GM23338 (cell line): ENCODE data around the gene UBASH3A. TPM values are rescaled to one million over a fixed set of nuclear protein-coding genes. Genes with fewer than 3 reads are reported as not detected.

Experiments used
- ATAC-seq: fragments of 200-7000 bp; cut with Tn5 transposase; 3 replicates; pipeline ENCODE4 v1.9.1; 2020
- DNase-seq: peaks from one replicate; pipeline ENCODE4 v3.0.0-alpha.2; 2015; ENCODE audit warnings: low spot score
- H2AFZ ChIP-seq: fragments of 200-600 bp; sonication (generic); 2 replicates; pipeline ENCODE4 v1.8.0; 2016; ENCODE audit warnings: antibody characterized with exemption, mild to moderate bottlenecking, moderate library complexity
- H3F3A ChIP-seq: fragments of 200-600 bp; sonication (generic); replicated peaks from 2 replicates; pipeline ENCODE4 v1.8.0; 2017; ENCODE audit warnings: antibody characterized with exemption, mixed run types, low read depth
- H3K27ac ChIP-seq: fragments of 200-600 bp; sonication (generic); 2 replicates; pipeline ENCODE4 v1.6.1; 2016; ENCODE audit warnings: low read depth
- H3K27me3 ChIP-seq: fragments of 200-600 bp; sonication (generic); 2 replicates; pipeline ENCODE4 v1.8.0; 2016; ENCODE audit warnings: mild to moderate bottlenecking, mixed run types, moderate library complexity; ENCODE audit not compliant: insufficient read depth
- H3K36me3 ChIP-seq: fragments of 200-600 bp; sonication (generic); 2 replicates; pipeline ENCODE4 v1.8.0; 2016; ENCODE audit warnings: mild to moderate bottlenecking; ENCODE audit not compliant: insufficient read depth
- H3K4me1 ChIP-seq: fragments of 200-600 bp; sonication (generic); 2 replicates; pipeline ENCODE4 v1.8.0; 2016; ENCODE audit warnings: mild to moderate bottlenecking, moderate library complexity; ENCODE audit not compliant: insufficient read depth
- H3K4me2 ChIP-seq: fragments of 200-600 bp; sonication (generic); 2 replicates; pipeline ENCODE4 v1.7.1; 2017; ENCODE audit warnings: mixed run types
- H3K4me3 ChIP-seq: fragments of 200-600 bp; sonication (generic); 2 replicates; pipeline ENCODE4 v1.6.1; 2016; ENCODE audit warnings: mixed run types
- H3K79me2 ChIP-seq: fragments of 200-600 bp; sonication (generic); replicated peaks from 2 replicates; pipeline ENCODE4 v1.8.0; 2017; ENCODE audit warnings: mild to moderate bottlenecking; ENCODE audit not compliant: insufficient read depth
- H3K9me2 ChIP-seq: fragments of 200-600 bp; sonication (generic); 2 replicates; pipeline ENCODE4 v1.8.0; 2017; ENCODE audit not compliant: insufficient read depth
- H4K20me1 ChIP-seq: fragments of 200-600 bp; sonication (generic); replicated peaks from 2 replicates; pipeline ENCODE4 v1.8.0; 2017; ENCODE audit warnings: mild to moderate bottlenecking; ENCODE audit not compliant: insufficient read depth
- H3K27ac Mint-ChIP-seq: 2 replicates; pipeline ENCODE4 v1.8.0; 2020; ENCODE audit warnings: inconsistent platforms, mild to moderate bottlenecking, moderate library complexity, mixed read lengths
- H3K27me3 Mint-ChIP-seq: 3 replicates; pipeline ENCODE4 v1.8.0; 2022; ENCODE audit warnings: low read depth, mild to moderate bottlenecking, moderate library complexity, mixed read lengths, inconsistent platforms; ENCODE audit not compliant: insufficient read depth, poor library complexity
- H3K36me3 Mint-ChIP-seq: 3 replicates; pipeline ENCODE4 v1.8.0; 2021; ENCODE audit warnings: low read depth, mild to moderate bottlenecking, inconsistent platforms, moderate library complexity, mixed read lengths
- H3K4me1 Mint-ChIP-seq: 3 replicates; pipeline ENCODE4 v1.8.0; 2020; ENCODE audit warnings: mild to moderate bottlenecking, inconsistent platforms, mixed read lengths
- H3K4me3 Mint-ChIP-seq: 3 replicates; pipeline ENCODE4 v1.8.0; 2021; ENCODE audit warnings: moderate library complexity, mild to moderate bottlenecking, inconsistent platforms, mixed read lengths
- H3K9me3 Mint-ChIP-seq: 3 replicates; pipeline ENCODE4 v1.8.0; 2020; ENCODE audit warnings: moderate library complexity, mild to moderate bottlenecking, inconsistent platforms, mixed read lengths
- CREB1 ChIP-seq: fragments of 250-450 bp; sonication (Bioruptor Pico); IDR thresholded peaks from 2 replicates; pipeline ENCODE4 v1.5.0; 2020; ENCODE audit warnings: low read depth, mild to moderate bottlenecking, moderate library complexity
- ETS1 ChIP-seq: IDR thresholded peaks from 2 replicates; pipeline ENCODE4 v1.6.1; 2016; ENCODE audit warnings: antibody characterized with exemption
- EZH2phosphoT487 ChIP-seq: fragments of 200-600 bp; sonication (generic); IDR thresholded peaks from one replicate; pipeline ENCODE4 v1.8.1; 2018; ENCODE audit warnings: antibody characterized with exemption; ENCODE audit not compliant: unreplicated experiment
- NANOG ChIP-seq: IDR thresholded peaks from 2 replicates; pipeline ENCODE4 v1.6.1; 2016; ENCODE audit warnings: antibody characterized with exemption, borderline replicate concordance
- REST ChIP-seq: IDR thresholded peaks from one replicate; pipeline ENCODE4 v1.6.1; 2018; ENCODE audit warnings: antibody characterized with exemption; ENCODE audit not compliant: unreplicated experiment
- polyA plus RNA-seq: library from polyadenylated mRNA; unstranded; fragments of >200 nt; fragmentation: Nextera tagmentation; extraction: Ambion mirVana; gene quantifications from 2 replicates; pipeline ENCODE4 v1.2.1, GENCODE V29; 2016
- total RNA-seq: library from RNA; depleted of rRNA; stranded (reverse); fragments of >200 nt; shearing (Covaris generic); gene quantifications from 2 replicates; pipeline ENCODE4 v1.2.3, GENCODE V29; 2014
- TF ChIP-seq, protein P1 (sequence below): fragments of 250-450 bp; sonication (Bioruptor Pico); IDR thresholded peaks from 2 replicates; pipeline ENCODE4 v1.5.0; 2020; ENCODE audit warnings: mild to moderate bottlenecking, moderate library complexity

Gene UBASH3A
- total and polyA plus RNA-seq, 2 experiments from 2014 or later, result not detected

GRCh38 chr21:42453986-42454570, 50.4 kb downstream of the UBASH3A start (continued):
- TF ChIP-seq, protein P1, sequence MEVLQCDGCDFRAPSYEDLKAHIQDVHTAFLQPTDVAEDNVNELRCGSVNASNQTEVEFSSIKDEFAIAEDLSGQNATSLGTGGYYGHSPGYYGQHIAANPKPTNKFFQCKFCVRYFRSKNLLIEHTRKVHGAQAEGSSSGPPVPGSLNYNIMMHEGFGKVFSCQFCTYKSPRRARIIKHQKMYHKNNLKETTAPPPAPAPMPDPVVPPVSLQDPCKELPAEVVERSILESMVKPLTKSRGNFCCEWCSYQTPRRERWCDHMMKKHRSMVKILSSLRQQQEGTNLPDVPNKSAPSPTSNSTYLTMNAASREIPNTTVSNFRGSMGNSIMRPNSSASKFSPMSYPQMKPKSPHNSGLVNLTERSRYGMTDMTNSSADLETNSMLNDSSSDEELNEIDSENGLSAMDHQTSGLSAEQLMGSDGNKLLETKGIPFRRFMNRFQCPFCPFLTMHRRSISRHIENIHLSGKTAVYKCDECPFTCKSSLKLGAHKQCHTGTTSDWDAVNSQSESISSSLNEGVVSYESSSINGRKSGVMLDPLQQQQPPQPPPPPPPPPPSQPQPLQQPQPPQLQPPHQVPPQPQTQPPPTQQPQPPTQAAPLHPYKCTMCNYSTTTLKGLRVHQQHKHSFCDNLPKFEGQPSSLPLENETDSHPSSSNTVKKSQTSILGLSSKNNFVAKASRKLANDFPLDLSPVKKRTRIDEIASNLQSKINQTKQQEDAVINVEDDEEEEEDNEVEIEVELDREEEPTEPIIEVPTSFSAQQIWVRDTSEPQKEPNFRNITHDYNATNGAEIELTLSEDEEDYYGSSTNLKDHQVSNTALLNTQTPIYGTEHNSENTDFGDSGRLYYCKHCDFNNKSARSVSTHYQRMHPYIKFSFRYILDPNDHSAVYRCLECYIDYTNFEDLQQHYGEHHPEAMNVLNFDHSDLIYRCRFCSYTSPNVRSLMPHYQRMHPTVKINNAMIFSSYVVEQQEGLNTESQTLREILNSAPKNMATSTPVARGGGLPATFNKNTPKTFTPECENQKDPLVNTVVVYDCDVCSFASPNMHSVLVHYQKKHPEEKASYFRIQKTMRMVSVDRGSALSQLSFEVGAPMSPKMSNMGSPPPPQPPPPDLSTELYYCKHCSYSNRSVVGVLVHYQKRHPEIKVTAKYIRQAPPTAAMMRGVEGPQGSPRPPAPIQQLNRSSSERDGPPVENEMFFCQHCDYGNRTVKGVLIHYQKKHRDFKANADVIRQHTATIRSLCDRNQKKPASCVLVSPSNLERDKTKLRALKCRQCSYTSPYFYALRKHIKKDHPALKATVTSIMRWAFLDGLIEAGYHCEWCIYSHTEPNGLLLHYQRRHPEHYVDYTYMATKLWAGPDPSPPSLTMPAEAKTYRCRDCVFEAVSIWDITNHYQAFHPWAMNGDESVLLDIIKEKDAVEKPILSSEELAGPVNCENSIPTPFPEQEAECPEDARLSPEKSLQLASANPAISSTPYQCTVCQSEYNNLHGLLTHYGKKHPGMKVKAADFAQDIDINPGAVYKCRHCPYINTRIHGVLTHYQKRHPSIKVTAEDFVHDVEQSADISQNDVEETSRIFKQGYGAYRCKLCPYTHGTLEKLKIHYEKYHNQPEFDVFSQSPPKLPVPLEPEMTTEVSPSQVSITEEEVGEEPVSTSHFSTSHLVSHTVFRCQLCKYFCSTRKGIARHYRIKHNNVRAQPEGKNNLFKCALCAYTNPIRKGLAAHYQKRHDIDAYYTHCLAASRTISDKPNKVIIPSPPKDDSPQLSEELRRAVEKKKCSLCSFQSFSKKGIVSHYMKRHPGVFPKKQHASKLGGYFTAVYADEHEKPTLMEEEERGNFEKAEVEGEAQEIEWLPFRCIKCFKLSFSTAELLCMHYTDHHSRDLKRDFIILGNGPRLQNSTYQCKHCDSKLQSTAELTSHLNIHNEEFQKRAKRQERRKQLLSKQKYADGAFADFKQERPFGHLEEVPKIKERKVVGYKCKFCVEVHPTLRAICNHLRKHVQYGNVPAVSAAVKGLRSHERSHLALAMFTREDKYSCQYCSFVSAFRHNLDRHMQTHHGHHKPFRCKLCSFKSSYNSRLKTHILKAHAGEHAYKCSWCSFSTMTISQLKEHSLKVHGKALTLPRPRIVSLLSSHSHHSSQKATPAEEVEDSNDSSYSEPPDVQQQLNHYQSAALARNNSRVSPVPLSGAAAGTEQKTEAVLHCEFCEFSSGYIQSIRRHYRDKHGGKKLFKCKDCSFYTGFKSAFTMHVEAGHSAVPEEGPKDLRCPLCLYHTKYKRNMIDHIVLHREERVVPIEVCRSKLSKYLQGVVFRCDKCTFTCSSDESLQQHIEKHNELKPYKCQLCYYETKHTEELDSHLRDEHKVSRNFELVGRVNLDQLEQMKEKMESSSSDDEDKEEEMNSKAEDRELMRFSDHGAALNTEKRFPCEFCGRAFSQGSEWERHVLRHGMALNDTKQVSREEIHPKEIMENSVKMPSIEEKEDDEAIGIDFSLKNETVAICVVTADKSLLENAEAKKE (CRISPR knock-in tag), result no peak

GRCh38 chr21:42454786-42455185, 51.1 kb downstream of the UBASH3A start:
- Histone ChIP-seq H3K4me2 (no peak overlapping the region), H3K27ac (no peak overlapping the region), H3F3A (no peaks in the 10 kb centered on the region), H3K4me1 (no peaks in the 10 kb centered on the region), H3K27me3 (no peaks in the 10 kb centered on the region), H3K9me2 (no peaks in the 10 kb centered on the region), H3K79me2 (no peaks in the 10 kb centered on the region), H2AFZ (no peak overlapping the region), H3K4me3 (no peak overlapping the region), H4K20me1 (no peaks in the 10 kb centered on the region), H3K36me3 (no peaks in the 10 kb centered on the region)
- no peak overlapping the region for H3K4me3 Mint-ChIP-seq
- H3K4me1 Mint-ChIP-seq, result peaks cover 14% of the 10 kb centered on the region
- peaks cover 4% of the 10 kb centered on the region; the same call in 1 of the 3 replicates for H3K36me3 Mint-ChIP-seq
- ATAC-seq, result no peak
- H3K27ac Mint-ChIP-seq, result no peak overlapping the region
- no peak for DNase-seq
- H3K9me3 Mint-ChIP-seq, result peaks cover 9% of the 10 kb centered on the region
- H3K27me3 Mint-ChIP-seq, result peaks cover 6% of the 10 kb centered on the region
- TF ChIP-seq ETS1 (no peak), NANOG (no peak), EZH2phosphoT487 (no peak), CREB1 (CRISPR knock-in tag) (no peak), REST (no peak)
